Left renal pelvis (tissue), 4 donors: ENCODE results near the gene STEAP2. TPM values are rescaled to one million over a fixed set of nuclear protein-coding genes. Genes with fewer than 3 reads are reported as not detected.

Experiments used
- DNase-seq, 4 donors: peaks; one replicate each; pipeline ENCODE4 v3.0.0-alpha.2; 2013; ENCODE audit warnings: low read depth in 4 of 4, low spot score in 3 of 4
- polyA plus RNA-seq, 4 donors: library from polyadenylated mRNA; unstranded; fragments of 120-200 nt; gene quantifications; one replicate each; pipeline ENCODE4 v1.2.1, GENCODE V29; 2013; ENCODE audit not compliant: insufficient read length in 4 of 4

Gene STEAP2
- polyA plus RNA-seq, 4 donors, result 2.4 to 17.3 (median 13.3) TPM

- DNase-seq, result no peak
These were observed 55.8 kb downstream of the STEAP2 start for GRCh38 chr7:90267263-90267858.

GRCh38 chr7:90269163-90269562, 57.6 kb downstream of the STEAP2 start:
- no peak for DNase-seq

- no peak for DNase-seq
These were observed 59.1 kb downstream of the STEAP2 start for GRCh38 chr7:90270431-90271178.

- DNase-seq, result no peak
These were observed 60.2 kb downstream of the STEAP2 start for GRCh38 chr7:90271753-90272152.

GRCh38 chr7:90272242-90272641, 60.7 kb downstream of the STEAP2 start:
- DNase-seq, result no peak

- no peak for DNase-seq
These were observed 62.6 kb downstream of the STEAP2 start for GRCh38 chr7:90274161-90274560.

GRCh38 chr7:90276033-90276728, 64.6 kb downstream of the STEAP2 start:
- DNase-seq, result no peak

Other genes with a start within 250 kb of the STEAP2 start
- gene STEAP1, start 57.3 kb upstream of the STEAP2 start, polyA plus RNA-seq, result 10 to 100 TPM in 2 of 4 donors, 1 to 10 TPM in 2; 1.7 to 13.1 (median 11.0) TPM
- 10 to 100 TPM in 3 of 4 donors, 1 to 10 TPM in 1; 6.6 to 20.8 (median 18.4) TPM for gene CFAP69, start 33.4 kb downstream of the STEAP2 start, polyA plus RNA-seq
- gene FAM237B, start 109.6 kb downstream of the STEAP2 start, polyA plus RNA-seq, result under 1 TPM in 3 of 4 donors, not detected in 1; 0.30 to 0.84 (median 0.34) TPM
- gene GTPBP10, start 135.0 kb downstream of the STEAP2 start, polyA plus RNA-seq, result 10 to 100 TPM; 21.0 to 30.3 (median 27.7) TPM
- 10 to 100 TPM; 34.3 to 54.0 (median 52.4) TPM for gene CLDN12, start 191.7 kb downstream of the STEAP2 start, polyA plus RNA-seq